Ureter (tissue), 1 donor: ENCODE measurements around the gene CMTM3. TPM values are rescaled to one million over a fixed set of nuclear protein-coding genes. Genes with fewer than 3 reads are reported as not detected.
"Not testable (repeated sequence)": the region's sequence is repeated elsewhere in the genome, so short reads cannot be mapped to it uniquely, and the experiment has no call there.

Source experiments
- DNase-seq: peaks from one replicate; pipeline ENCODE4 v3.0.0-alpha.2; 2020; ENCODE audit warnings: low spot score
- total RNA-seq: library from RNA; stranded (reverse); gene quantifications from one replicate; pipeline ENCODE4 v1.2.4, GENCODE V29; 2023
- donor health status: DM: yes; HTN: yes; CAD: no.

The CMTM3 gene
- total RNA-seq, 1 donor from 2014 or later, result 25.4 TPM

GRCh38 chr16:66609139-66609510, 4.6 kb downstream of the CMTM3 start:
- DNase-seq, result no peak

GRCh38 chr16:66610111-66610820, 5.8 kb downstream of the CMTM3 start:
- no peak for DNase-seq

- not testable (repeated sequence) for DNase-seq
Measured at GRCh38 chr16:66611911-66612310, 7.4 kb downstream of the CMTM3 start.

GRCh38 chr16:66612422-66612821, 7.9 kb downstream of the CMTM3 start:
- no peak for DNase-seq

GRCh38 chr16:66614161-66614802, 9.8 kb downstream of the CMTM3 start:
- DNase-seq, result no peak

GRCh38 chr16:66616169-66616568, 11.7 kb downstream of the CMTM3 start:
- no peak for DNase-seq

- no peak for DNase-seq
Measured at GRCh38 chr16:66616592-66616991, 12.1 kb downstream of the CMTM3 start.

GRCh38 chr16:66617010-66617434, 12.5 kb downstream of the CMTM3 start:
- DNase-seq, result no peak

- DNase-seq, result no peak
Measured at GRCh38 chr16:66617728-66618127, 13.2 kb downstream of the CMTM3 start.

GRCh38 chr16:66618588-66619375, 14.3 kb downstream of the CMTM3 start:
- DNase-seq, result no peak

- DNase-seq, result no peak
Measured at GRCh38 chr16:66619534-66620428, 15.3 kb downstream of the CMTM3 start.

- DNase-seq, result no peak
Measured at GRCh38 chr16:66620429-66620795, 15.9 kb downstream of the CMTM3 start.

- no peak for DNase-seq
Measured at GRCh38 chr16:66621973-66622372, 17.5 kb downstream of the CMTM3 start.

- DNase-seq, result no peak
Measured at GRCh38 chr16:66622863-66623262, 18.4 kb downstream of the CMTM3 start.

- DNase-seq, result no peak
Measured at GRCh38 chr16:66623755-66624154, 19.3 kb downstream of the CMTM3 start.

GRCh38 chr16:66627611-66628378, 23.3 kb downstream of the CMTM3 start:
- DNase-seq, result not testable (repeated sequence)

- no peak for DNase-seq
Measured at GRCh38 chr16:66629856-66630255, 25.4 kb downstream of the CMTM3 start.

GRCh38 chr16:66630561-66631260, 26.2 kb downstream of the CMTM3 start:
- DNase-seq, result not testable (repeated sequence)

- not testable (repeated sequence) for DNase-seq
Measured at GRCh38 chr16:66631558-66631957, 27.1 kb downstream of the CMTM3 start.

GRCh38 chr16:66634527-66635196, 30.2 kb downstream of the CMTM3 start:
- no peak for DNase-seq
